ENCODE data around the gene EYS. TPM values are rescaled to one million over a fixed set of nuclear protein-coding genes. Genes with fewer than 3 reads are reported as not detected.
"Not testable (repeated sequence)": the region's sequence is repeated elsewhere in the genome, so short reads cannot be mapped to it uniquely, and the experiment has no call there.

Gene EYS
- total RNA-seq, 4 donors from 2014 or later = 0.12 to 1.4 (median 0.22) TPM

GRCh38 chr6:65638047-65638831 lies 68.8 kb downstream of the EYS start:
- TF ChIP-seq CTCF (IDR thresholded peaks at IDR 0.05) = no peak
- DNase-seq (ENCODE audit: low spot score) (no peak), ATAC-seq (ENCODE audit: low FRiP score) (no peak)

DNA sequence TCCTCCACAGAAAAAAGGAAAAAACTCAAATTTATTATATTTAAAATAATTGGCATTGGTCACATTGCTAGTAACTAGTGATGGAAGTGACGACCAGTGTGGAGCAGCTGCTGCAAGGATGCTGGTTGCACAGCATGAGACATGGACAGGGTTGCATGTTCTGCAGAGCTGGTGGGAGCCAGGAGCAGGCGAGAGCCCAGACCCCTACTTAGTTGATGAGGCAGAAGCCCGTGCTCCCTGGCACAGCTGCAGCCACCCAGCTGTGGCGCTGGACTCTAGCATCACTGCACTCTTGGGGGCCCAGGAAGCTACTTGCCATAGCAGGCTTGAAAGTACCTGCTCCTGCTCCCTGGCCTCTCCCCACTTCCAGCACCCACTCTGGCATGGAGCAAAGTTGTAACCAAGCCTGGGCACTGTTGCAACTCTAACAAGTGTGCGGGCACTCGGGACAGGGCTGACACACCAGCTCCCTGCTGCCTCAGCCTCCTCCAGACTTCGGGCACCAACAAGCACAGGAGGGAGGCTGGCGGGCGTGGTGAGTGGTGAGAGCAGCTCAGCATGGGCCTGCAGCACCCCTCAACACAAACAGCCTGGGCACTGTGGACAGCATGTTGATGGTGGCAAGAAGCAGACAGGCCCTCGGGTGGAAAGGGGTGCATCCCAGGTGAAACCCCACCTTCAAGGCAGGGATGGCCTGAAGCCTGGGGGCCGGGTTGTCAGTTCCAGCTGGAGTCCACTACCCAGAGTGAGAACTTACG lies 69.6 kb downstream of the EYS start:
- no peak for DNase-seq (ENCODE audit: low spot score)
- ATAC-seq (ENCODE audit: low FRiP score) = no peak
- no peak for TF ChIP-seq CTCF (IDR thresholded peaks at IDR 0.05)

DNA sequence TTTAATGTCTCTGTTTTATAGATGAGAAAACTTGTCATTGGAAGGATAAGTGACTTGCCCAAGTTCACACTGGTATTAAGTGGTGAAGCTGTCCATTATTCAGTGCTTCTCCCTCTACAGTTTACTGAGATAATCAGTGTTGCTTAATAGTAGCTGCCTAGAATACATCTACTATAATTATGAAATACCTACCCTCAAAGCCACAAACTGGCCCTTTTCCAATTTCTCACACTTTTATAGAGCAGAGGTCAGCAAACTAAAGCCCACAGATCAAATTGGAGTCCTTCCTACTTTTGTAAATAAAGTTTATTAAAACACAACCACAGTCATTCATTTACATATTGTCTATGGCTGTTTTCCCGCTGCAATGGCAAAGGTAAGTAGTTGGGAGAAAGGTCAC lies 73.5 kb downstream of the EYS start:
- ATAC-seq (ENCODE audit: low FRiP score) (no peak), DNase-seq (ENCODE audit: low spot score) (no peak)
- no peak for TF ChIP-seq CTCF (IDR thresholded peaks at IDR 0.05)

- ATAC-seq (ENCODE audit: low FRiP score) (no peak), DNase-seq (ENCODE audit: low spot score) (no peak)
- TF ChIP-seq CTCF (IDR thresholded peaks at IDR 0.05) = no peak
Observed at GRCh38 chr6:65631711-65632110, 75.3 kb downstream of the EYS start.

DNA sequence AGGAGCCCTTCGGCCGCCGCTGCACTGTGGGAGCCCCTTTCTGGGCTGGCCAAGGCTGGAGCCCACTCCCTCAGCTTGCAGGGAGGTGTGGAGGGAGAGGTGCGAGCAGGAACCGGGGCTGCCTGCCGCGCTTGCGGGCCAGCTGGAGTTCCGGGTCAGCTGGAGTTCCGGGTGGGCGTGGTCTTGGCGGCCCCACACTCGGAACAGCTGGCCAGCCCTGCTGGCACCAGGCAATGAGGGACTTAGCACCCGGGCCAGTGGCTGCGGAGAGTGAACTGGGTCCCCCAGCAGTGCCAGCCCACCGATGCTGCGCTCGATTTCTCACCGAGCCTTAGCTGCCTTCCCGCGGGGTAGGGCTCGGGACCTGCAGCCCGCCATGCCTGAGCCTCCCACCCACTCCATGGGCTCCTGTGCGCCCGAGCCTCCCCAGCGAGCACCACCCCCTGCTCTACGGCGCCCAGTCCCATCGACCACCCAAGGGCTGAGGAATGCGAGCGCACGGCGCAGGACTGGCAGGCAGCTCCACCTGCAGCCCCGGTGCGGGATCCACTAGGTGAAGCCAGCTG lies 79.5 kb downstream of the EYS start:
- not testable (repeated sequence) for ATAC-seq (ENCODE audit: low FRiP score)

DNA sequence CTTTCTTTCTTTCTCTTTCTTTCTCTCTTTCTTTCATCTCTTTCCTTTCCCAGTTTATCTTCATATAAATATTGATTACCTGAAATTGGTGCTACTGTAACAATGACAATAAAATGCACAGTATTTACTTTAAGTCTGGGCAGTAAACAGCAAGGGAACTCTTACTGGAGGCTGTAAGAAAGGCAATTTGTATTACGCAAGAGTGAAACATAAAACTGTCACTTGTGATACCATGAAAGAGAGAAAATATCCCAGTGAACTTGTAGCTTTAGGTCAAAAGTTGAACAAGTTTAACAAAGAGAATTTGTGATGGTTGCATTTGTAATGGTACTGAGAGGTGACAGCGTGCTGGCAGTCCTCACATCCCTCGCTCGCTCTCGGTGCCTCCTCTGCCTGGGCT lies 80.0 kb downstream of the EYS start:
- no peak for TF ChIP-seq CTCF (IDR thresholded peaks at IDR 0.05)
- DNase-seq (ENCODE audit: low spot score) = no peak
- no peak for ATAC-seq (ENCODE audit: low FRiP score)

More for the DNA sequence above, 79.5 kb downstream of the EYS start:
- not testable (repeated sequence) for DNase-seq (ENCODE audit: low spot score)

GRCh38 chr6:65623566-65623965 lies 83.5 kb downstream of the EYS start:
- ATAC-seq (ENCODE audit: low FRiP score) = no peak
- DNase-seq (ENCODE audit: low spot score) = no peak
- TF ChIP-seq CTCF (IDR thresholded peaks at IDR 0.05) = no peak

Data from omental fat pad (tissue), 4 donors.